KG1 (cell line): ENCODE data around the gene GRIK1.

ENCODE experiments used
- DNase-seq: peaks from one replicate; lab custom pipeline; 2025; lab: John Stamatoyannopoulos, UW

The GRIK1 gene

GRCh38 chr21:29671728-29672127 is 268.1 kb downstream of the GRIK1 start:
- DNase-seq, result no peak

DNA sequence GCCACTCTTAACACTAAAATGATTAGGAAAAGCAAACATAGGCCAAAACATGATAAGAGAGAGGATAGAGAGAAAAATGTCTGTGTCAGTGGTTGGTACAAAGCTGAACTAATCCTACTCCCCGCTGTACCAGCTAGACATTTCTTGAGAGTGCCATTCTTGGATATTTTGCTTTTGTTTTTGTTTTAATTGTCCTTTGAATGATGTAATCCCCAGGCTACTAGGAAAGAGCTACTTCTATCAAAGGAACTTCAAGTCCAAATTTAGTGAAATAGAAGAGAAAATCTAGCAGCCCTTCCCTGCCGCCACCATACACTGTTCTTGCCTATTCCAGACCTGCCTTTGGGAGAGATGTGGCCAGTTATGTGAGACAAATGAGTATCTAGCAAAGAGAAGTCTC is 269.6 kb downstream of the GRIK1 start:
- DNase-seq, result no peak

DNA sequence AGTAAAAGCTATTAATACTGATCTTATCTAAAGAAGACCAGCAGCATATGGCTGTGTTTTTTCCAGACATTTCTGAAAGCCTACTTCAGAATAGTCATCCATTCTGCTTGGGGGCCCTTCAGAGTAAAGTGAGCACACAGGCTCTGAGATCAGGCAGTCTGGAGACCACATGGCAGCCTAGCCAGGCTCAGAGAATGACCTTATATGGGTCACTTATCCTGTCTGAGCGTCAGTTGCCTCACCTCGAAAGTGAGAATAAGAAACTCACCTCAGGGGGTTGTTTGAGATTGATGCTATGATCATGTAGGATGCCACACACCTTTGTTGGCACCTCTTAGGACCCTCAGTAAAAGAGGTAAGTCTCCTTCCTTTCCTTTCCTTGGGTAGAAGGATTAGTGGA is 270.4 kb downstream of the GRIK1 start:
- DNase-seq, result no peak

- DNase-seq, result no peak
These were observed 272.1 kb downstream of the GRIK1 start for GRCh38 chr21:29667651-29668050.

DNA sequence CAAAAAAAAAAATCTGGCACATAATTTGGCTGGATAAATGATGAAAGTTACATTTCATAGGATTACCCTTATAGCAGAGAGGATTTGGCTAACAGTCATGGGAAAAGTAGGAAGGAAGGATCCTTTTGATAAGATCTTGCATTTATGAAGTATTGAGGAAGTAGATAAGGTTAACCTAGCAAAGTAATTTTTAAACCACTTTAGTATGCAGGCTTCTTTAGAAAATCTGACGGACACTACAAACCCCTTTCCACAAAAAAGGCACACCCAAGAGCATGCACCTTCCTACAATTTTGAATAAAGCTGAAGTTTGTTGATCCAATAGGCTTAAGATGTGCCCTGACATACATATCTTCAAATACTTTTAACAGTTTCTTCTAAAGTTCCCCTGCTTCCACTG is 275.2 kb downstream of the GRIK1 start:
- no peak for DNase-seq

GRCh38 chr21:29661672-29662442 is 277.9 kb downstream of the GRIK1 start:
- DNase-seq, result no peak

GRCh38 chr21:29660047-29660720 is 279.6 kb downstream of the GRIK1 start:
- DNase-seq, result no peak

- no peak for DNase-seq
These were observed 280.9 kb downstream of the GRIK1 start for GRCh38 chr21:29658934-29659203.

DNA sequence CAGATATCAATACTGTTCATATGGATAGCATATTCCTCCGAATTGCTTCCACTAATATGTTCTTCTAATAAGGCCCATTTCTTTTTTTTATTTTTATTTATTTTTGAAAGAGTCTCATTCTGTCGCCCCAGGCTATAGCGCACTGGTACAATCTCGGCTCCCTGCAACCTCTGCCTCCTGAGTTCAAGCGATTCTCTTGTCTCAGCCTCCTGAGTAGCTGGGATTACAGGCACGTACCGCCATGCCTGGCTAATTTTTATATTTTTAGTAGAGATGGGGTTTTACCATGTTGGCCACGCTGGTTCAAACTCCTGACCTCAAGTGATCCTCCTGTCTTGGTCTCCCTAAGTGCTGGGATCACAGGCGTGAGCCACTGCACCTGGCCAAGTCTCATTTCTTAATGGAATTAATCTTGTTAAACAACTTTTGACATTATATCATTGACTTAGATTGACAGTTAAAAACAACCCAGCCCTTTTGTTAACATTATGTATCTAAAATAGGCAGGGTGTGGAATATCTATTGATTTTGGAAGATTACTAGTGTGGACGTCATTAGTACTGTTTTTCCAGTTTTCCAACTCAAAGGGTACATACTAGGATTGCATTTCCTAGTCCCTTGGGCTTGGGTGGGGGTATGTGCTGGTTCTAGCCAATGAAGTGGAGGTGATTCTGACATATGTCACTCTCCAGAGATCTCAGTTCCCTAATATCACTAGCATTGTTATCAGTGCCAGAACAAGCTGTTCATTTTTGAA is 281.4 kb downstream of the GRIK1 start:
- no peak for DNase-seq

DNA sequence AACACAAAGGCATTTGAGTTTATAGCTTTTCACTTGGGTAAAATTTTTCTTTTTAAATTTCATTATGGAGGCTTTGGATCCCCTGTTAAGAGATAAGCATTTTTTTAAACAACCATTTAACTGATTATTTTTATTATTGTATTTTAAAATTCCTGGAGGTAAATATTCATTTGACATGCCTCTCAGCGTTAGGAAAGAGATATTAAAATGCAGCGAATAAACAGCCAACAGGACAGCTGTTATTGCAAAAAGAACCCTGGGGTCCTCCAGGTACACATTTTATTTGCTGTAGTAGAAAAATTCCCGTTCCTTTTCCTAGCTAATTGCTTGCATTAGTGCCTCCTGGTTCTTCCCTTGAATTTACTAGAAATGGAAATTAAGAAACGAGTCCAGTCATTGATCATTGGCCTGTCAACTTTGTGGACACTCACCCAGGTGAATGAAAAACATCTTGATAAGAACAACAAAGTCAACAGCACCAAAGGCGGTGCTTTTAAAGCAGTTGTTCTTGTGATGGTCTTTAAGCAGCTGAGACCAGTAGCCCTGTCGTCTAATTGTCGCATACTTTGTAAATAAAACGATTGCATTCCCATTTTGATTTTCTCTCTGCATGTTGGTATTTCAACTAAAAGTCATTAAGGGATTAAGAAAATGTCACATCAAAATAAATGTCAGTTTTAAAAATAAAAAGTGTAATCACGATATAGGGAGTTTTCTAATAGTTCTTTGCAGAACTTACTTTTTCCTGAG is 282.4 kb downstream of the GRIK1 start:
- no peak for DNase-seq

GRCh38 chr21:29656504-29657239 is 283.1 kb downstream of the GRIK1 start:
- peak; percentile 45 for DNase-seq

GRCh38 chr21:29655577-29655976 is 284.2 kb downstream of the GRIK1 start:
- no peak for DNase-seq

DNA sequence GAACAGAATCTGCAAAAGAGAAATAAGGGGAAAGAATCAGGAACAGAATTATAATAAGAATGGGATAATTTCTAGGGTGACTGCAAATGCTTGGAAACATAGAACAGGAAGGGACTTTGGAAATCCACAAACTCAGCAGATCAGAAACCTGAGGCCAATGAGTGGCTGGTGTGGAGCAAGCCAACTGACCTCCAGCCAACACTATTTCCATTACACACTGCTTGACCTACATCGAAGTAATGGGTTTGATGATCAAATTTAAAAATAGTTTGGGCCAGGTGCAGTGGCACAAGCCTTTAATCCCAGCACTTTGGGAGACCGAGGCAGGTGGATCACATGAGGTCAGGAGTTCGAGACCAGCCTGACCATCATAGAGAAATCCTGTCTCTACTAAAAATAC is 284.9 kb downstream of the GRIK1 start:
- DNase-seq, result no peak

- no peak for DNase-seq
These were observed 285.6 kb downstream of the GRIK1 start for GRCh38 chr21:29654203-29654602.

- no peak for DNase-seq
These were observed 289.2 kb downstream of the GRIK1 start for GRCh38 chr21:29650523-29651022.

DNA sequence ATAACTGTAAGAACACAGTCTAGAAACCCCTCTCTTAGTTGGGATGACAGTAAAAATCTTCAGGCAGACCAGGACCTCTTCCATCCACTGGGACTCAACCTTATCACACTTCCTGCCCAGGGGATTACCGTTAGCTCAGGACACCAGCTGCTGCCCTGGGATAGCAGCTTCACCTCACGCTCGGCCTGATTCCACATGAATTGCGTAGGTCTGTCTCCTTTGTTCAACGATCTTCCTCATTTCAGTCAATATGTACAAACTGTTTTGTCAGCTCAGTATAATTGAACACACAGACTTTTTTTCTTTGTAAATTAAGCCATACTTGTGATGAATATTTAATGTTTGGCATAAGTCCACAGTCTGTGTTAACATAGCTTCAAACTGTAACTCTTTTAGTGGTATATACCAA is 290.4 kb downstream of the GRIK1 start:
- DNase-seq, result no peak

DNA sequence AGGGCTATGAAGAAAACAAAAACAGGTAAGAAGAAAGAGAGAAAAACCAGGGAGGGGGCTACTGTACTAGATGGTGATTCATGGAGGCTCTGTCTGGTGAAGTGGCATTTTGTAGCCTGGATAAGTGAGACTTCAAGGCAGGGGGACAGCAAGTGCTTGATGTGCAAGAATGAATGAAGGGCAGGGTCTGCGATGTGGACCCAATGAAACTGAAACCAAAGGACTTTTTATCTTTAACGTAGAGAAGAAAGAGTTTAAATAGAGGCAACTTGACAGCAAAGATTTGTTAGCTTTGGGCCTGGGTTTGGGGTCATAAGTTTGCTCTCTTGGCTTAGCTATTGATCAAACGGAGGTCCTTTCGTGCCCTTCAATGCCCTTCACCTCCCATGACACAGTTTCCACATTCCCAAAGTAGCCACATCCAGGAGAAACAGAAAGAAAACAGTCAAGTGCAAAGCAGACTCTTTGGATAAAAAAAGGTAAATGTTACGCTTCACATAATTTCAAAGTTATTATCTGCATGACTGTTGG is 291.0 kb downstream of the GRIK1 start:
- no peak for DNase-seq

DNA sequence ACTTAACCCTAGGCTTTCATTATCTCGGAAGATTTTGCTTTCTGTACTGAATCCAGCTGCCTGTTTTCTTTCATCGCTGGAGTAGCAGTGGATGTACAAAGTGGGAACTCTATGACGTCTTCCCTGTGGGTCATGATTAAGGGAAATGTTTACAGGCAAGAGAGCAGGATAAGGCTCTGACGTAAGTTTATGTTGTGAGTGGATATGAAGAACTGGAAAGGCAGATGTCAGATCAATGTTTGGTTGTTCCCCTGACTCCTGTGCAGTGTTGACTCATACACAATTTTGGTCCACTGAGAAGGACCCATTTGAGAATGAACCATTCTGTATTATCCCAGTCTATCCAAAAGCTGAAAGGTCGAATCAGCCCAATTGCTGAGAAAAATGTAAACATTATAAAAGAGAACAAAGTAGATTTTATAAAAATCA is 292.4 kb downstream of the GRIK1 start:
- DNase-seq, result no peak

GRCh38 chr21:29645666-29646553 is 293.9 kb downstream of the GRIK1 start:
- no peak for DNase-seq

GRCh38 chr21:29643289-29643688 is 296.5 kb downstream of the GRIK1 start:
- DNase-seq, result no peak
